Esophagus squamous epithelium (tissue), 4 donors: ENCODE measurements around the gene RCL1.

Source experiments
- POLR2A ChIP-seq, 4 donors: fragments of 450-650 bp; IDR thresholded peaks; one replicate each; pipeline ENCODE4 v1.6.1; 2017; ENCODE audit warnings: antibody characterized with exemption in 4 of 4, mild to moderate bottlenecking in 4 of 4, moderate library complexity in 3 of 4
- TF ChIP-seq, protein P1 (sequence below), 6 experiments: fragments of 450-650 bp in 4 of 6; fragments of 200-600 bp in 2 of 6; sonication (generic) in 2 of 6; IDR thresholded peaks; one replicate each; pipeline ENCODE4 v1.5.1; 2016 to 2019; ENCODE audit warnings: antibody characterized with exemption in 6 of 6, mild to moderate bottlenecking in 4 of 6, moderate library complexity in 4 of 6

DNA sequence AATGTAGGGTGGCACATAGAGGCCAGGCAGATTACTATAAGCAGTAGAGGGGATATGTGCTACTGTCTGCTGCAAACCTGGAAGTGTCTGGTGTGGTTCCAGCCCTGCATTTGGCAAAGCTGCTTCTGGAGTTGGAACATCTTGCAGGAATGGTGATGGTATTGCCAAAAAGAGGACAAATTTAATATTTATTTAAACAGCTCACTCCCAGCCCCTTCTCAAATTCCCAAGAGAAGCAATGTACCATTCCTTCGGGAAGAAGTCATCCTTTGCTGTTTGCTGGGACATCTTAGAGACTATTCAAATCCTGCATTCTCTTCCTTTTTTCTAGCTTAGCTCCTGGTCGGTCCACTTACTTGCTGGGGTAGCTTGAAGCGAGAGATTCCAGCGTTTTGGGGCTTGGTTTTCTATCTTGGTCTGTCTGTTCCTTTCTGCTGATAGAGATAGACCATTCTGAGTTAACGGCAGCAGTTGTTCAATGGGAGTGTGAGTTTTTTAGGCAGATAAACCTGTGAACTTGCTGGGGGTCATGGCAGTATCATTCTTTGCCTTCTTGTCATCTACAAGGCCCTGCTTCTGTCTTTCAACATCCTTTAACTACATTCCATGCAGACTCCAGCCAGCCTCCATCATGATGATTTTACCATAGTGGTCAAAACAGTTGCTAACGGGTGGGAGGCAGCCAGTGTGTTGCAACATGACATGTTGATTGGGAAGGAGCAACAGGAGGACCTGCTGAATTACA, 69.9 kb downstream of the RCL1 start:
- no peak for TF ChIP-seq POLR2A (IDR thresholded peaks at IDR 0.05)
- TF ChIP-seq, protein P1, sequence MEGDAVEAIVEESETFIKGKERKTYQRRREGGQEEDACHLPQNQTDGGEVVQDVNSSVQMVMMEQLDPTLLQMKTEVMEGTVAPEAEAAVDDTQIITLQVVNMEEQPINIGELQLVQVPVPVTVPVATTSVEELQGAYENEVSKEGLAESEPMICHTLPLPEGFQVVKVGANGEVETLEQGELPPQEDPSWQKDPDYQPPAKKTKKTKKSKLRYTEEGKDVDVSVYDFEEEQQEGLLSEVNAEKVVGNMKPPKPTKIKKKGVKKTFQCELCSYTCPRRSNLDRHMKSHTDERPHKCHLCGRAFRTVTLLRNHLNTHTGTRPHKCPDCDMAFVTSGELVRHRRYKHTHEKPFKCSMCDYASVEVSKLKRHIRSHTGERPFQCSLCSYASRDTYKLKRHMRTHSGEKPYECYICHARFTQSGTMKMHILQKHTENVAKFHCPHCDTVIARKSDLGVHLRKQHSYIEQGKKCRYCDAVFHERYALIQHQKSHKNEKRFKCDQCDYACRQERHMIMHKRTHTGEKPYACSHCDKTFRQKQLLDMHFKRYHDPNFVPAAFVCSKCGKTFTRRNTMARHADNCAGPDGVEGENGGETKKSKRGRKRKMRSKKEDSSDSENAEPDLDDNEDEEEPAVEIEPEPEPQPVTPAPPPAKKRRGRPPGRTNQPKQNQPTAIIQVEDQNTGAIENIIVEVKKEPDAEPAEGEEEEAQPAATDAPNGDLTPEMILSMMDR (IDR thresholded peaks at IDR 0.05), result no peak
